ENCODE data around the gene GPHN. TPM values are rescaled to one million over a fixed set of nuclear protein-coding genes. Genes with fewer than 3 reads are reported as not detected.

GPHN gene
- total RNA-seq, 1 donor from 2014 or later: 24.9 TPM

GRCh38 chr14:66853311-66853710 lies 345.4 kb downstream of the GPHN start:
- no peak overlapping the region for H3K4me3 Mint-ChIP-seq (ENCODE audit: low read depth)
- no peaks in the 10 kb centered on the region for H3K36me3 Mint-ChIP-seq (ENCODE audit: insufficient read depth)
- no peak overlapping the region for H3K27ac Mint-ChIP-seq
- no peak for TF ChIP-seq CTCF (IDR thresholded peaks at IDR 0.05; ENCODE audit: unreplicated experiment)
- no peaks in the 10 kb centered on the region for H3K27me3 Mint-ChIP-seq
- H3K4me1 Mint-ChIP-seq (ENCODE audit: low read depth): no peaks in the 10 kb centered on the region
- no peaks in the 10 kb centered on the region for H3K9me3 Mint-ChIP-seq (ENCODE audit: low read depth)
- no peak for DNase-seq (ENCODE audit: low spot score, unreplicated experiment)

DNA sequence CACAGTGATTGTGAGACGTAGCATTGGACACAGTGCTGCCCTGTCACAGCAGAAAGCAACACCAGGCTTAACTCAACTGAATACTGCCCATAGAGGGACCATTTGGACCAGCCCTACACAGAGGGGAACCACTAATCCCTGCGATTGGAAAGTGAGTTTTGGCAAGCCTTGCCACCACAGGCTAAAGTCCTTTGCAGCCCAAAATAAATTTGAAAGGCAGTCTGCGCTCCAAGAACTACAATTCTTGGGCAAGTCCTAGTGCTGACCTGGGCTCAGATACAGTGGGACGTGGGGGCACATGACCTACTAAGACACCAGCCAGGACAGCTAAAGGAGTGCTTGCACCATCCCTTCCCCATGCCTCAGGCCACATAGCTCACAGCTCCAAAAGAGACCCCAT lies 349.9 kb downstream of the GPHN start:
- no peak for TF ChIP-seq CTCF (IDR thresholded peaks at IDR 0.05; ENCODE audit: unreplicated experiment)
- DNase-seq (ENCODE audit: low spot score, unreplicated experiment): no peak
- H3K9me3 Mint-ChIP-seq (ENCODE audit: low read depth): peaks cover 28% of the 10 kb centered on the region
- H3K27me3 Mint-ChIP-seq: no peaks in the 10 kb centered on the region
- no peak overlapping the region for H3K4me3 Mint-ChIP-seq (ENCODE audit: low read depth)
- H3K27ac Mint-ChIP-seq: no peak overlapping the region
- no peaks in the 10 kb centered on the region for H3K36me3 Mint-ChIP-seq (ENCODE audit: insufficient read depth)
- no peaks in the 10 kb centered on the region for H3K4me1 Mint-ChIP-seq (ENCODE audit: low read depth)

GRCh38 chr14:66859063-66859671 lies 351.2 kb downstream of the GPHN start:
- Mint-ChIP-seq H3K36me3 (ENCODE audit: insufficient read depth) (no peaks in the 10 kb centered on the region), H3K4me3 (ENCODE audit: low read depth) (no peak overlapping the region), H3K9me3 (ENCODE audit: low read depth) (peaks cover 37% of the 10 kb centered on the region), H3K27me3 (no peaks in the 10 kb centered on the region), H3K4me1 (ENCODE audit: low read depth) (no peaks in the 10 kb centered on the region), H3K27ac (no peak overlapping the region)
- TF ChIP-seq CTCF (IDR thresholded peaks at IDR 0.05; ENCODE audit: unreplicated experiment): no peak
- DNase-seq (ENCODE audit: low spot score, unreplicated experiment): no peak

DNA sequence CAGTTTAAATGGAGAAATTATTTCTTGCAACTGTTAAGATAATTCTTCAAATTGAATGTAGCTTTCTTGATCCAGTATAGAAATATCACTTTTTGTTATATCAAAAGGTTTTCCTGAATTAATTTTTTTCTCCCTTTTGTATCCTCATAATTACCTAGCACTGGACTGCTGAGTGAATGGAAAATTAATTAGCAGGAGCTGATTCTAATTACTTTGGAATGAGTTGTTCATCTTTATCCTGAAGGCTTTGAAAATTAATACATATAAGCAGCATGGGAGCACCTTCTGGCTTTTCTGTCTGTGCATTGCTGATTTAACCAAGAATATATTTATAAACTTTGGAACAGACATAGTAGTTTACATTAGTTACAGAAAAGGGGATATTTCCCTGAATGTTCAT lies 373.6 kb downstream of the GPHN start:
- Mint-ChIP-seq H3K27ac (no peak overlapping the region), H3K36me3 (ENCODE audit: insufficient read depth) (no peaks in the 10 kb centered on the region), H3K9me3 (ENCODE audit: low read depth) (peaks cover 13% of the 10 kb centered on the region), H3K4me3 (ENCODE audit: low read depth) (no peak overlapping the region), H3K4me1 (ENCODE audit: low read depth) (no peaks in the 10 kb centered on the region), H3K27me3 (no peaks in the 10 kb centered on the region)
- no peak for TF ChIP-seq CTCF (IDR thresholded peaks at IDR 0.05; ENCODE audit: unreplicated experiment)
- DNase-seq (ENCODE audit: low spot score, unreplicated experiment): no peak

GRCh38 chr14:66884149-66884548 lies 376.2 kb downstream of the GPHN start:
- no peaks in the 10 kb centered on the region for H3K27me3 Mint-ChIP-seq
- DNase-seq (ENCODE audit: low spot score, unreplicated experiment): no peak
- no peak overlapping the region for H3K27ac Mint-ChIP-seq
- no peak for TF ChIP-seq CTCF (IDR thresholded peaks at IDR 0.05; ENCODE audit: unreplicated experiment)
- peaks cover 11% of the 10 kb centered on the region for H3K9me3 Mint-ChIP-seq (ENCODE audit: low read depth)
- H3K4me3 Mint-ChIP-seq (ENCODE audit: low read depth): no peak overlapping the region
- peaks cover 3% of the 10 kb centered on the region for H3K36me3 Mint-ChIP-seq (ENCODE audit: insufficient read depth)
- no peaks in the 10 kb centered on the region for H3K4me1 Mint-ChIP-seq (ENCODE audit: low read depth)

All from progenitor cell of endocrine pancreas (in vitro differentiated cells).